OCI-LY1 (cell line): Measurements from ENCODE around the gene GDPD4.

Experiments
- H2AFZ ChIP-seq: fragments of 200-600 bp; sonication (generic), shearing (Covaris generic); 2 replicates; pipeline ENCODE4 v1.6.0; 2014; ENCODE audit warnings: antibody characterized with exemption, mild to moderate bottlenecking, low read length
- H3F3A ChIP-seq: fragments of 200-600 bp; sonication (generic), shearing (Covaris generic); 2 replicates; pipeline ENCODE4 v1.6.0; 2014; ENCODE audit warnings: mild to moderate bottlenecking, antibody characterized with exemption, low read length, moderate library complexity; ENCODE audit not compliant: insufficient read depth
- H3K27ac ChIP-seq: fragments of 200-600 bp; sonication (generic); 2 replicates; pipeline ENCODE4 v1.5.1; 2014; ENCODE audit warnings: low read length, mixed run types, mild to moderate bottlenecking, low read depth; ENCODE audit not compliant: poor library complexity, severe bottlenecking
- H3K27me3 ChIP-seq: fragments of 200-600 bp; sonication (generic); 2 replicates; pipeline ENCODE4 v1.6.0; 2014; ENCODE audit warnings: antibody characterized with exemption, mild to moderate bottlenecking, low read length, moderate library complexity; ENCODE audit not compliant: insufficient read depth
- H3K36me3 ChIP-seq: fragments of 200-600 bp; sonication (generic); 2 replicates; pipeline ENCODE4 v1.6.1; 2014; ENCODE audit warnings: mild to moderate bottlenecking, antibody characterized with exemption, low read length, moderate library complexity, mixed read lengths; ENCODE audit not compliant: insufficient read depth
- H3K4me1 ChIP-seq: fragments of 200-600 bp; sonication (generic); 2 replicates; pipeline ENCODE4 v1.5.1; 2014; ENCODE audit warnings: mild to moderate bottlenecking, low read length, moderate library complexity; ENCODE audit not compliant: insufficient read depth, severe bottlenecking
- H3K4me2 ChIP-seq: fragments of 200-600 bp; sonication (generic), shearing (Covaris generic); 2 replicates; pipeline ENCODE4 v1.6.1; 2014; ENCODE audit warnings: low read length
- H3K4me3 ChIP-seq: fragments of 200-600 bp; sonication (generic); 2 replicates; pipeline ENCODE4 v1.5.1; 2014; ENCODE audit warnings: low read length, low read depth, mild to moderate bottlenecking, mixed read lengths; ENCODE audit not compliant: poor library complexity, severe bottlenecking
- H3K79me2 ChIP-seq: fragments of 200-600 bp; shearing (Covaris generic); 2 replicates; pipeline ENCODE4 v1.6.1; 2016; ENCODE audit warnings: mixed run types, low read length, mixed read lengths; ENCODE audit not compliant: insufficient read depth
- H3K9ac ChIP-seq: fragments of 200-600 bp; sonication (generic), shearing (Covaris generic); 2 replicates; pipeline ENCODE4 v1.6.1; 2014; ENCODE audit warnings: mild to moderate bottlenecking, low read length, mixed read lengths
- H3K9me2 ChIP-seq: fragments of 200-600 bp; sonication (generic), shearing (Covaris generic); 2 replicates; pipeline ENCODE4 v1.6.1; 2014; ENCODE audit warnings: low read depth, mild to moderate bottlenecking, low read length, mixed read lengths
- H3K9me3 ChIP-seq: fragments of 200-600 bp; shearing (Covaris generic); 2 replicates; pipeline ENCODE4 v1.6.1; 2014; ENCODE audit warnings: low read length, mixed read lengths
- H4K20me1 ChIP-seq: fragments of 200-600 bp; sonication (generic), shearing (Covaris generic); 2 replicates; pipeline ENCODE4 v1.6.0; 2016; ENCODE audit warnings: mild to moderate bottlenecking, low read length; ENCODE audit not compliant: insufficient read depth
- EZH2 ChIP-seq: fragments of 200-600 bp; sonication (generic), shearing (Covaris generic); IDR thresholded peaks from 2 replicates; pipeline ENCODE4 v1.8.0; 2017; ENCODE audit warnings: borderline replicate concordance, mixed run types, mild to moderate bottlenecking, antibody characterized with exemption, low read length, moderate library complexity, mixed read lengths
- TF ChIP-seq, protein P1 (sequence below): fragments of 200-600 bp; sonication (generic), shearing (Covaris generic); IDR thresholded peaks from 2 replicates; pipeline ENCODE4 v1.5.1; 2017; ENCODE audit warnings: mild to moderate bottlenecking, antibody characterized with exemption, low read length, moderate library complexity, mixed read lengths

The GDPD4 gene

GRCh38 chr11:77201991-77202841 is 99.3 kb downstream of the GDPD4 start:
- no peaks in the 10 kb centered on the region for H4K20me1 ChIP-seq
- H3K27ac ChIP-seq, result no peak overlapping the region
- no peak overlapping the region for H3K9ac ChIP-seq
- no peaks in the 10 kb centered on the region for H3K27me3 ChIP-seq
- H3K79me2 ChIP-seq, result no peaks in the 10 kb centered on the region
- no peaks in the 10 kb centered on the region for H3K9me2 ChIP-seq
- H3K4me1 ChIP-seq, result no peaks in the 10 kb centered on the region
- no peaks in the 10 kb centered on the region for H3K36me3 ChIP-seq
- no peak overlapping the region for H3K4me2 ChIP-seq
- no peak overlapping the region for H3K4me3 ChIP-seq
- no peak overlapping the region for H2AFZ ChIP-seq
- no peaks in the 10 kb centered on the region for H3K9me3 ChIP-seq
- H3F3A ChIP-seq, result no peaks in the 10 kb centered on the region
- TF ChIP-seq, protein P1, sequence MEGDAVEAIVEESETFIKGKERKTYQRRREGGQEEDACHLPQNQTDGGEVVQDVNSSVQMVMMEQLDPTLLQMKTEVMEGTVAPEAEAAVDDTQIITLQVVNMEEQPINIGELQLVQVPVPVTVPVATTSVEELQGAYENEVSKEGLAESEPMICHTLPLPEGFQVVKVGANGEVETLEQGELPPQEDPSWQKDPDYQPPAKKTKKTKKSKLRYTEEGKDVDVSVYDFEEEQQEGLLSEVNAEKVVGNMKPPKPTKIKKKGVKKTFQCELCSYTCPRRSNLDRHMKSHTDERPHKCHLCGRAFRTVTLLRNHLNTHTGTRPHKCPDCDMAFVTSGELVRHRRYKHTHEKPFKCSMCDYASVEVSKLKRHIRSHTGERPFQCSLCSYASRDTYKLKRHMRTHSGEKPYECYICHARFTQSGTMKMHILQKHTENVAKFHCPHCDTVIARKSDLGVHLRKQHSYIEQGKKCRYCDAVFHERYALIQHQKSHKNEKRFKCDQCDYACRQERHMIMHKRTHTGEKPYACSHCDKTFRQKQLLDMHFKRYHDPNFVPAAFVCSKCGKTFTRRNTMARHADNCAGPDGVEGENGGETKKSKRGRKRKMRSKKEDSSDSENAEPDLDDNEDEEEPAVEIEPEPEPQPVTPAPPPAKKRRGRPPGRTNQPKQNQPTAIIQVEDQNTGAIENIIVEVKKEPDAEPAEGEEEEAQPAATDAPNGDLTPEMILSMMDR, result no peak
- TF ChIP-seq EZH2, result no peak

- no peak overlapping the region for H3K4me2 ChIP-seq
- H3F3A ChIP-seq, result no peaks in the 10 kb centered on the region
- TF ChIP-seq EZH2, result no peak
- TF ChIP-seq, protein P1, result no peak
- H3K4me1 ChIP-seq, result no peaks in the 10 kb centered on the region
- H2AFZ ChIP-seq, result no peak overlapping the region
- no peaks in the 10 kb centered on the region for H3K9me2 ChIP-seq
- H3K27ac ChIP-seq, result no peak overlapping the region
- H3K36me3 ChIP-seq, result no peaks in the 10 kb centered on the region
- no peaks in the 10 kb centered on the region for H3K79me2 ChIP-seq
- H4K20me1 ChIP-seq, result no peaks in the 10 kb centered on the region
- no peak overlapping the region for H3K9ac ChIP-seq
- no peak overlapping the region for H3K4me3 ChIP-seq
- no peaks in the 10 kb centered on the region for H3K27me3 ChIP-seq
- no peaks in the 10 kb centered on the region for H3K9me3 ChIP-seq
Measured at GRCh38 chr11:77201370-77201769, 100.1 kb downstream of the GDPD4 start.

DNA sequence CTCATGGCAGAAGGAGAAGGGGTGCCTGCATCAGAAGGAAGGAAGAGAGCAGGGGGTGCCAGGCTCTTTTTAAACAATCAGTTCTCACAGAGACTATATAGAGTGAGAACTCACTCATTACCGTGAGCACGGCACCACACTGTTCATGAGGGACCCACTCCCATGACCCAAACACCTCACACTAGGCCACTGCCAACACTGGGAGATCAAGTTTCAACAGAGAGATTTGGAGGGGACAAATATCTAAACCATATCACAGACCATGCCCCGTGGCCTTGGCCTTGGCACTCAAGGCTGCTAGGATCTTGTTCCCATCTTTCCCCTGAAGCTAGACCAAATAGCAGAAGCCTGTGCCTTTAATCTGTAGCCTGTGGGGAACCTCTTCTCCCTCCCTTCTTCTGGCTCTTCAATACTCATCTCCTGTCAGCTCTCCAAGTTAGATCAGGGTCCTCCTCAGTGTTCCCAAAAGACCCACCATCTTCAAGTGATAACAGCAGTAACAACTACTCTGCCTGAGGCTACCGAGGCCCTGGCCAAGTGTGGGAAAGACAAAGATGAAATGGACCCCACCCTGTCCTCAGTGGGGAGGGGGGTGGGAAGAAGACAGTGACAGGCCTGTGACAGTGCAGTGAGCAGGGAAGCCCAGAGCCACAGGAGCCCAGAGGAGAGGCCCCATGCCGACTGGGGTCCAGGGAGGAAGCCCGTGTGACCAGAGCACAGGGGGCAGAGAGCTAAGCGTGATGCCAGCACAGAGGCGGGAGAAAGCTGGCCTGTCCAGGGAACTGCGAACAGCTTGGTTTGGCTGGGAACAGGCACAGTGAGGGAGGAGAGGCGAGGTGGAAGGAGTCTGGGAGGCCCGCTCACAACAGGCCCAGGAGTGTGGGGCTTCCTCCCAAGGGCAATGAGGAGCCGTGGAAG is 100.9 kb downstream of the GDPD4 start:
- H3K9me2 ChIP-seq, result no peaks in the 10 kb centered on the region
- no peaks in the 10 kb centered on the region for H3K36me3 ChIP-seq
- no peak overlapping the region for H3K27ac ChIP-seq
- no peak overlapping the region for H3K4me3 ChIP-seq
- no peaks in the 10 kb centered on the region for H3K9me3 ChIP-seq
- no peak overlapping the region for H3K4me2 ChIP-seq
- H3F3A ChIP-seq, result no peaks in the 10 kb centered on the region
- no peak overlapping the region for H3K9ac ChIP-seq
- no peak for TF ChIP-seq EZH2
- TF ChIP-seq, protein P1, result no peak
- no peaks in the 10 kb centered on the region for H3K27me3 ChIP-seq
- no peak overlapping the region for H2AFZ ChIP-seq
- no peaks in the 10 kb centered on the region for H3K4me1 ChIP-seq
- H4K20me1 ChIP-seq, result no peaks in the 10 kb centered on the region
- no peaks in the 10 kb centered on the region for H3K79me2 ChIP-seq
